Measurements from ENCODE around the gene ZNF592.
A peak's percentile ranks its signal among the peaks of the same experiment; 100 is the strongest.
"Not testable (repeated sequence)": the region's sequence is repeated elsewhere in the genome, so short reads cannot be mapped to it uniquely, and the experiment has no call there.

ZNF592 gene

GRCh38 chr15:84731774-84732173 is 16.6 kb upstream of the ZNF592 start:
- TF ChIP-seq CTCF (IDR thresholded peaks at IDR 0.05; ENCODE audit: low read length, missing control alignments), result no peak
- DNase-seq (ENCODE audit: low read depth), result peak; percentile 64
- no peak overlapping the region for H3K4me3 ChIP-seq (replicated peaks; ENCODE audit: low read depth, low read length)

- no peak for DNase-seq (ENCODE audit: low read depth)
- no peak overlapping the region for H3K4me3 ChIP-seq (replicated peaks; ENCODE audit: low read depth, low read length)
- no peak for TF ChIP-seq CTCF (IDR thresholded peaks at IDR 0.05; ENCODE audit: low read length, missing control alignments)
Observed at GRCh38 chr15:84734794-84735479, 13.5 kb upstream of the ZNF592 start.

GRCh38 chr15:84735480-84736061 is 12.8 kb upstream of the ZNF592 start:
- not testable (repeated sequence) for DNase-seq (ENCODE audit: low read depth); H3K4me3 ChIP-seq (replicated peaks; ENCODE audit: low read depth, low read length)

- no peak for DNase-seq (ENCODE audit: low read depth)
- H3K4me3 ChIP-seq (replicated peaks; ENCODE audit: low read depth, low read length), result no peak overlapping the region
- TF ChIP-seq CTCF (IDR thresholded peaks at IDR 0.05; ENCODE audit: low read length, missing control alignments), result no peak
Observed at GRCh38 chr15:84736375-84736774, 12.0 kb upstream of the ZNF592 start.

GRCh38 chr15:84737005-84737404 is 11.4 kb upstream of the ZNF592 start:
- H3K4me3 ChIP-seq (replicated peaks; ENCODE audit: low read depth, low read length), result no peak overlapping the region
- DNase-seq (ENCODE audit: low read depth), result no peak
- no peak for TF ChIP-seq CTCF (IDR thresholded peaks at IDR 0.05; ENCODE audit: low read length, missing control alignments)

GRCh38 chr15:84740691-84741090 is 7.7 kb upstream of the ZNF592 start:
- H3K4me3 ChIP-seq (replicated peaks; ENCODE audit: low read depth, low read length), result no peak overlapping the region
- no peak for TF ChIP-seq CTCF (IDR thresholded peaks at IDR 0.05; ENCODE audit: low read length, missing control alignments)
- DNase-seq (ENCODE audit: low read depth), result no peak

- H3K4me3 ChIP-seq (replicated peaks; ENCODE audit: low read depth, low read length), result no peak overlapping the region
- no peak for DNase-seq (ENCODE audit: low read depth)
- no peak for TF ChIP-seq CTCF (IDR thresholded peaks at IDR 0.05; ENCODE audit: low read length, missing control alignments)
Observed at GRCh38 chr15:84741121-84741520, 7.3 kb upstream of the ZNF592 start.

Measured in fibroblast of pulmonary artery (primary cell).